Left renal pelvis (tissue), 4 donors: ENCODE data around the gene MEGF11. TPM values are rescaled to one million over a fixed set of nuclear protein-coding genes. Genes with fewer than 3 reads are reported as not detected.

Source experiments
- DNase-seq, 4 donors: peaks; one replicate each; pipeline ENCODE4 v3.0.0-alpha.2; 2013; ENCODE audit warnings: low read depth in 4 of 4, low spot score in 3 of 4
- polyA plus RNA-seq, 4 donors: library from polyadenylated mRNA; unstranded; fragments of 120-200 nt; gene quantifications; one replicate each; pipeline ENCODE4 v1.2.1, GENCODE V29; 2013; ENCODE audit not compliant: insufficient read length in 4 of 4

MEGF11 gene
- polyA plus RNA-seq, 4 donors: 0.44 to 3.1 (median 2.2) TPM

DNA sequence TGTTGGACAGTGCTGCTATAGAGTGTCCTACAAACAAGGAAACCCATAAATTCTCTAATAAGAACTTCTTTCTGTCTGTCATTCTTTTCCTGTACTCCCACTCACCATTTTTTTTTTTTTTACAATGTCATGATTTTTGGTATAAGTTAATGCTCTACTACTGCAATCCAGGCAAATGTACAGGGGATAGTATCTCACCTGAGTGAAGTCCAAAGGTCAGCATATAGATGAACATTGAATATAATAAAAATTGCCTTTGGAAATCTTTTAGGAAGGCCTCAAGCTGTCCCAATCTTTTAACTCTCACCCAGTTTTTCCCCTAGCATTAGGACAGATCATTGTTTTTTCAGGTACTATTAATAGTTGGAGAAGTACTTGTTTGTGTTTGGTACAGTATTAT, 405.6 kb downstream of the MEGF11 start:
- DNase-seq: no peak

DNA sequence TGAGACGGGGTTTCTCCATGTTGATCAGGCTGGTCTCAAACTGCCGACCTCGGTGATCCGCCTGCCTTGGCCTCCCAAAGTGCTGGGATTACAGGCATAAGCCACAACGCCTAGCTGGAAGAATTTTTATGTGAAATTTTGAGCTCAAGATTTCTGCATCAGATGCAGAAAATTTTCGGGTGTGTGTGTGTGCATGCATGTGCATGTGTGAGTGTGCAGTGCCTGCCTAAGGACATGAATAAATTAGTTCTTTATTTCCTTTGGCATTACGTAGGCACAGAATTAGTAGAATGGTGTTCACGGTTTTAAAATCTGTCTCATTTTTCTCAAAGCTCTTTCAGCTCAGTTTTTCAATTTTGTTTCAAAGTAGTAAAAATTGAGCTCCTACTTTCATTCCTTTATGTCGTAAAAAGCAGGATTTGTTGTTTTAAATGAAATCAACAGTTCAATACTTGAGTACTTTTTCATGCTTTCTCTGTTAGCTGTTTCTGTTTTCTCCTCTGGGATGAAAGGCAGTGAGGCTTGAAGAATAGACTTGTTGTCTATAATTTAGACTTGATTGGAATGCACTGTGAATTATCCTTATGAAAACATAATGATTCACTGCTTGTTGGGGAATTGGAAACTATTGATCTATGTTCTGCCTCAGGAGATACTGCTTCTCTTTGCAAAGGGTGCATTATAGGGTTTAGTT, 407.6 kb downstream of the MEGF11 start:
- DNase-seq: no peak

Other genes with a start within 250 kb of the MEGF11 start
- 10 to 100 TPM; 31.6 to 45.6 (median 44.5) TPM for gene DIS3L, start 39.8 kb upstream of the MEGF11 start, polyA plus RNA-seq
- gene TIPIN, start 102.9 kb upstream of the MEGF11 start, polyA plus RNA-seq: 10 to 100 TPM; 13.2 to 19.6 (median 17.9) TPM
- gene MAP2K1, start 133.2 kb upstream of the MEGF11 start, polyA plus RNA-seq: 10 to 100 TPM; 48.4 to 55.6 (median 52.5) TPM
- 10 to 100 TPM; 33.2 to 41.0 (median 38.7) TPM for gene SNAPC5, start 244.0 kb upstream of the MEGF11 start, polyA plus RNA-seq